Fibroblast of skin of abdomen (primary cell): Measurements from ENCODE around the gene UTP14A.

Experiments used
- DNase-seq: peaks from one replicate; pipeline ENCODE4 v3.0.0-alpha.2; 2013

UTP14A gene

DNA sequence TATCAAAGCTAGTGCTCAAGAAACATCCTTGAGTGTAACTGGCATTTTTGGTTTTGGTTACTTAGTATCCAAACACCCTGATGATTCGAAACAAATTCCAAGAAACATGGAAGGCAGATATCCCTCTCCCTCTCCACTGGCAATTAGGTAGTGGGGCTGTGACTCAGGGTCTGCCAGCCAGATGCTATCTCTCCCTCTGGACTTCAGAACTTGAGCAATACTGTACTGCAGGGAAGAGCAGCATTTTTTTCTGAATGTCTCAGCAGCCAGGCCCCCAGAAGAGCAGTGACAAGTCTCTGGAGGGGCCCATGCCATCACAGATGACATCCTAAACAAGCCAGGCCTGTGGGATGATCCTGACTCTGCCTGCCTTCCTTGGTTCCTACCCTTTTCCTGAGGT, 39.2 kb downstream of the UTP14A start:
- peak; percentile 23 for DNase-seq

DNA sequence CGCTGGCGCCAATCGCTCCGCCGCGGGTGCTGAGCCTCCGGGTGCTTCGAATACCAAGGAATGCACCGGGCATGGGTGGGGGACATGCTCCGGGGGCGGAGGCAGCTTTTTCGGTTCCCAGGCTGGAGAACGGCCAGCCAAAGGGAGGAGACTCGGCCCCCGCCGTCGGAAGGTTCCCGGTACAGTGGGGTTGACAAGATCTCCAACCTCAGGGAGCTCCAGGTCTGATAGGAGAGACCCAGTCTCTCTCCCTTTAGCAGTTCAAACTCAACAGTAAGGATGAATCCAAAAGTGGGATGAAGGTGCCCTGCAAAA, 47.3 kb downstream of the UTP14A start:
- DNase-seq, result no peak

GRCh38 chrX:129953881-129954280, 47.9 kb downstream of the UTP14A start:
- DNase-seq, result no peak

DNA sequence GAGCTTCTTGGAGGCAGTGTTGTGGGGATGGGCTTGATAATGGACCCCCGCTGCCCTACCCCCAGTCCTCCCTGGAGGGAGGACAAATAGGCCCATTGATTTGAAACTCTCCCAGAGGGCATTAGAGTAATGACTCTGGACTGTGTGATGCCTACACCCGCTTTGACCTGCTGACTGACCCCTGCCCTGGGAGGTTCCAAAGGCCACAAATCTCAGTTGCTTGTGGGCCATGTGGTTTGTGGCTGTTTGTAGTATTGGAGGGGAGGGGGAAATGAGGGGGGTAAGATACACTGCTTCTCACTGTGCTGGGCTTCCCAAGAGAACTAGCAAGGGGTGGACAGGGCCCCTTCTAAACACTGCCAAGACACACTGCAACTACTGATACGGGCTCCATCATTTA, 48.8 kb downstream of the UTP14A start:
- DNase-seq, result no peak

- DNase-seq, result no peak
These were observed 49.7 kb downstream of the UTP14A start for GRCh38 chrX:129955682-129956081.

GRCh38 chrX:129956145-129956544, 50.2 kb downstream of the UTP14A start:
- no peak for DNase-seq

DNA sequence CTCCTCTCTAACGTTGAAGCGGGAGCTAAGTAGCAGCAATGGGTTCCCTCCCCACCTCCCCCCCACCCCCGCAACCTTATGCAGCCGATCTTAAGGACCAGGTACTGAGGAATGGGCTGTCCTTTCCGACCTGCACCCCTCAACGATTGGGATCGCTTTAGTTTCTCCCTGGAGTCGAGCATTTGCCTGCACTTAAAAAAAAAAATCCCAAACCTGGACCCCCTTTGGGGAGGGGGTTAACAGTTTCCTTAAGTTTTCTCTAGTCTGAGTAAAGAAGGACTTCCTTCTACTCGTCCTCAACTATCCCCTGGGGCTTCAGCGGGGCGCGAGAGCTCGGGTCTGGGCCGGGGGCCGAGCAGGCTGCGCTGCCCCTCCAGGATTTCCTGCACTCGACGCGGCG, 50.8 kb downstream of the UTP14A start:
- no peak for DNase-seq

- peak; percentile 38 for DNase-seq
These were observed 51.5 kb downstream of the UTP14A start for GRCh38 chrX:129957241-129958082.

- no peak for DNase-seq
These were observed 52.1 kb downstream of the UTP14A start for GRCh38 chrX:129958083-129958465.

- no peak for DNase-seq
These were observed 53.0 kb downstream of the UTP14A start for GRCh38 chrX:129958814-129959492.

- peak; percentile 26 for DNase-seq
These were observed 53.5 kb downstream of the UTP14A start for GRCh38 chrX:129959493-129959832.

GRCh38 chrX:129961180-129962083, 55.5 kb downstream of the UTP14A start:
- no peak for DNase-seq

DNA sequence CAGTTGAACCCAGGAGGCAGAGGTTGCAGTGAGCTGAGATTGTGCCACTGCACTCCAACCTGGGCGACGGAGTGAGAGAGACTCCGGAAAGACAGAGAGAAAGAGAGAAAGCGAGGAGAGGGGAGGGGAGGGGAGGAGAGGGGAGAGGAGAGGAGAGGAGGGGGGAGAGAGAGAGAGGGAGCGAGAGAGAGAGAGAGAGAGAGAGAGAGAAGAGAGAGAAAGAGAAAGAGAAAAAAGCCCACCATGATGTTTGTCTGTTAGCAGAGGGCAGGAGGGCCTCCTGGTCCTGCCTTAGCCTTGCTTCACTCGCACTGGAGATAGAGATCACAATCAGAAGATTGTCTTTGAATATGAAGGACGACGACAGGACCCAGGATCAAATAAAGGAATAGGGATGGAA, 57.8 kb downstream of the UTP14A start:
- DNase-seq, result no peak

- DNase-seq, result no peak
These were observed 59.2 kb downstream of the UTP14A start for GRCh38 chrX:129965166-129965565.

GRCh38 chrX:129968968-129969367, 63.0 kb downstream of the UTP14A start:
- DNase-seq, result no peak

DNA sequence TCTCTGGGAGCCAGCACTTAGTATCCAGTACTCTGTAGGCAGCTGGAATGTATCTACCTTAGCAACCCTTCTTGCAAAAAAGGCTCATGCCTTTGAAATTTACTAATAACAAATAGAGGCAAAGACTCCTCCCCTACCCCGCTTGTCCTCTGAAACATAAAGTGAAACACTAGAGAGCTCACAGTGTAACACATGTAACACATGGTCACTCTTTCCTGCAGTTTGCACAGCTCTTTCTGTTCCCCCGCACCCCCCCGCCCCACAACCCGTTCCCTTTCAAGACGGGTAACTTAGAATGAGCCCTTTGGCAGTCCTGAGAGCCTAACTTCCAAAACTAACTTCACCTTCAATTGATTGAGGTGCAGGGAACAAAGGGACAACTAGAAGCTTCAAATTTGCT, 70.5 kb downstream of the UTP14A start:
- no peak for DNase-seq
